ENCODE measurements around the gene SLC38A7. TPM values are rescaled to one million over a fixed set of nuclear protein-coding genes. Genes with fewer than 3 reads are reported as not detected.

Gene SLC38A7
- total and polyA plus RNA-seq, 4 donors: 13.8 to 26.7 (median 19.0) TPM

DNA sequence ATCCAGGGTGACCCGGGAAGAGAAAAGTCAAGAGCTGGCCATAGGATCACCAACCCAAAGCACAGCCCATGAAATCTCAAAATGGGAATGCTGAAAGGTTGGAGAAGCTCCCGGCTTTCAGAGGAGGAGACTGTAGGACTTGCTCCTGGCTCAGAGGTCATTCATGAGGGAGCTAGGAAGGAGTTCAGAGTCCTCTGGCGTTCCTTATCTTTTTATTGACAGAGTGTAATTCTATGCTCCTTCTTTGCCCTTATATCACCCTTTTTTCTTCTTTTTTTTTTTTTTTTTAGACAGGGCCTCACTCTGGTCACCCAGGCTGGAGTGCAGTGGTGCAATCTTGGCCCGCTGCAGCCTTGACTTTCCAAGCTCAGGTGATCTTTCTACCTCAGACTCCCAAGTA, 27.7 kb downstream of the SLC38A7 start:
- Histone ChIP-seq H3K27me3 (ENCODE audit: control insufficient read depth, insufficient read depth, low read length) (no peaks in the 10 kb centered on the region), H3K36me3 (ENCODE audit: control insufficient read depth, insufficient read depth, low read length) (no peaks in the 10 kb centered on the region), H3K4me1 (ENCODE audit: control insufficient read depth, insufficient read depth, low read length) (peaks cover 3% of the 10 kb centered on the region), H3K9me3 (ENCODE audit: control insufficient read depth, insufficient read depth, low read length) (no peaks in the 10 kb centered on the region), H3K27ac (ENCODE audit: low read depth, low read length) (no peak overlapping the region), H3K4me3 (ENCODE audit: low read depth, low read length) (no peak overlapping the region)
- DNase-seq (ENCODE audit: low read depth in 4 of 6, low spot score in 6 of 6): no peak
- WGBS (ENCODE audit: insufficient coverage): 100% methylated on average over 2 of the region's 4 CpGs

DNA sequence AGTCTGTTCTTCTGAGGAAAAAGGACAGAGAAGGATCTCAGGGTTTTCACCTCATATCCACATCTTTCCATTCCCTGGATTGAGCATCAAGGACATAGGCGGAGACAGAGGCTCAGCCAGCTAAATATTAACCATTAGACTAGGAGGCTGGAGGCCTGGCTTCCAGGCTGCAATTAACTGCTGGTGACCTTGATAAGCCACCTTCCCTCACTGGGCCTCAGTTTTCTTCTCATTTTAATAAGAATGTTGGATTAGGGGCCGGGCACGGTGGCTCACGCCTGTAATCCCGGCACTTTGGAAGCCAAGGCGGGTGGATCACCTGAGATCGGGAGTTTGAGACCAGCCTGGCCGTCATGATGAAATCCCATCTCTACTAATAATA, 29.4 kb downstream of the SLC38A7 start:
- no CpG with 5 or more reads among the region's 8 CpGs for WGBS (ENCODE audit: insufficient coverage)
- Histone ChIP-seq H3K4me1 (ENCODE audit: control insufficient read depth, insufficient read depth, low read length) (no peaks in the 10 kb centered on the region), H3K27me3 (ENCODE audit: control insufficient read depth, insufficient read depth, low read length) (no peaks in the 10 kb centered on the region), H3K36me3 (ENCODE audit: control insufficient read depth, insufficient read depth, low read length) (no peaks in the 10 kb centered on the region), H3K9me3 (ENCODE audit: control insufficient read depth, insufficient read depth, low read length) (no peaks in the 10 kb centered on the region), H3K27ac (ENCODE audit: low read depth, low read length) (no peak overlapping the region), H3K4me3 (ENCODE audit: low read depth, low read length) (no peak overlapping the region)
- no peak for DNase-seq (ENCODE audit: low read depth in 4 of 6, low spot score in 6 of 6)

DNA sequence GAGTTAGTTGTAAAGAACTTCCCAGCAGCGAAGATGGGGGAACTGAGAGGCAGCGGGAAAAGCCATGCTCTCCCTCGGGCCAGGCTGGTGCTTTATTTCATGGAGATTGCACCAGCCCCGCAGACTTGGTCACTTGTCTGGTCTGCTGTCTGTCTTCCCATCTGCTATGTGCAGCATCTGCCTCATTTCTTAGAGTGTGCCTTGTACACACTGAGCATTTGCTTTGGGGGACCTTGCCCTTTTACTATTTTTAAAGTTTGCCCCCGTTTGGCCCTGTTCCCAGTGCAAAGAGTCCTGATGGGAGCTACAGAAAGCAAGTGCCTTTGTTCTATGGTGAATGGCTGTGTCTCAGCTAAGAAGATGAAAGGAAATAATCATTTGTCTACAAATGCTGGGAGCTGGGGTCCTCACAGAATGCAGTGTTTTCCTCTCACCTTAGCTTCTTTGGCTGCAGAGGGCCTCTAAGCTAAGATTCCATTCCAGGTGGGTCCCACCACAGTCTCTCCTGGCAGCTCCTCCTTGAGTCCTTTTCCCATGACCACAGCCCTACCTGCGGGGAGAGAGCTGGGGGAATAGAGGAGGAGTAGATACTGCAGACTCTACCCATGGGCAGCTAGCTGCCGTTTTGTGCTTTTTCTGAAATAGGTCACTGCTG, 29.9 kb downstream of the SLC38A7 start:
- 57% methylated on average over 5 of the region's 7 CpGs for WGBS (ENCODE audit: insufficient coverage)

GRCh38 chr16:58652741-58653140, 31.8 kb downstream of the SLC38A7 start:
- DNase-seq (ENCODE audit: low read depth in 4 of 6, low spot score in 6 of 6): no peak

More for the DNA sequence above, 29.9 kb downstream of the SLC38A7 start:
- no peak overlapping the region for H3K4me3 ChIP-seq (ENCODE audit: low read depth, low read length)
- H3K27me3 ChIP-seq (ENCODE audit: control insufficient read depth, insufficient read depth, low read length): no peaks in the 10 kb centered on the region
- H3K4me1 ChIP-seq (ENCODE audit: control insufficient read depth, insufficient read depth, low read length): no peaks in the 10 kb centered on the region
- H3K27ac ChIP-seq (ENCODE audit: low read depth, low read length): no peak overlapping the region
- H3K9me3 ChIP-seq (ENCODE audit: control insufficient read depth, insufficient read depth, low read length): no peaks in the 10 kb centered on the region
- DNase-seq (ENCODE audit: low read depth in 4 of 6, low spot score in 6 of 6): no peak
- H3K36me3 ChIP-seq (ENCODE audit: control insufficient read depth, insufficient read depth, low read length): no peaks in the 10 kb centered on the region

DNA sequence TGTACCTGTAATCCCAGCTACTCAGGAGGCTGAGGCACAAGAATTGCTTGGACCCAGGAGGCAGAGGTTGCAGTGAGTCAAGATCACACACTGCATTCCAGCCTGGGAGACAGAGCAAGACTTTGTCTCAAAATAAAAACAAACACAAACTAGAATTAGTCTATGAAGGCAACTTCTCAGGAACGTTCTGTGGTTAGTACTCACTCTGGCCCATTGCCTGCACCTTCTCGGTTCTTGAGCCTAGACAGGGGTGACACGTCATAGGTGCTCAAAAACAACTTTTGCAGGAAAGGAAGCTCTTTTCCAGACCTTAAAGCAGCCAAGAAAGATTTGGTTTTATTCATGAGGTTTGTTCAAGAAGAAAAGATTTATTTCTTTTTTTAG, 32.6 kb downstream of the SLC38A7 start:
- 86% methylated on average over 2 of the region's 3 CpGs for WGBS (ENCODE audit: insufficient coverage)
- DNase-seq (ENCODE audit: low read depth in 4 of 6, low spot score in 6 of 6): no peak
- Histone ChIP-seq H3K9me3 (ENCODE audit: control insufficient read depth, insufficient read depth, low read length) (no peaks in the 10 kb centered on the region), H3K4me3 (ENCODE audit: low read depth, low read length) (no peak overlapping the region), H3K27ac (ENCODE audit: low read depth, low read length) (no peak overlapping the region), H3K36me3 (ENCODE audit: control insufficient read depth, insufficient read depth, low read length) (no peaks in the 10 kb centered on the region), H3K27me3 (ENCODE audit: control insufficient read depth, insufficient read depth, low read length) (no peaks in the 10 kb centered on the region), H3K4me1 (ENCODE audit: control insufficient read depth, insufficient read depth, low read length) (no peaks in the 10 kb centered on the region)

More at GRCh38 chr16:58652741-58653140, 31.8 kb downstream of the SLC38A7 start:
- no peaks in the 10 kb centered on the region for H3K36me3 ChIP-seq (ENCODE audit: control insufficient read depth, insufficient read depth, low read length)
- 31% methylated on average over 3 of the region's 3 CpGs for WGBS (ENCODE audit: insufficient coverage)
- H3K4me1 ChIP-seq (ENCODE audit: control insufficient read depth, insufficient read depth, low read length): no peaks in the 10 kb centered on the region
- no peaks in the 10 kb centered on the region for H3K27me3 ChIP-seq (ENCODE audit: control insufficient read depth, insufficient read depth, low read length)
- no peaks in the 10 kb centered on the region for H3K9me3 ChIP-seq (ENCODE audit: control insufficient read depth, insufficient read depth, low read length)
- H3K27ac ChIP-seq (ENCODE audit: low read depth, low read length): no peak overlapping the region
- no peak overlapping the region for H3K4me3 ChIP-seq (ENCODE audit: low read depth, low read length)

DNA sequence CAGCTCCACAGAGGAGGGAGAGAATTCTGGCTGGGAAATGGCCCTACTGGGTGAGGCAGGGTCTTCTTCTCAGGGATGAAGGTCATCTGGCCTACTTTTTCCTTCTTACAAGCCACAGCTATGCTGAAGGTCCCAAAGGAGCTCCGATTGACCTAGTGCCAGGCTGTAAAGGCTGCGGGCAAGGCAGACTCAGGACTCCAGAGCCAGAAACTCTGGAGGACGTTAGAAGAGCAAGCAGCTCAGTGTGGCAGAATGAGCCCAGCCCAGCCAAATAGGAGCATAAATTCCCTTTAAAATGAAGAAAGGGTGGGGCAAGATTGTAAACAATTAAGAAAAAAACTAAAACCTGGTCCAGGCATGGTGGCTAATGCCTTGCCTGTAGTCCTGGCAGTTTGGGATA, 34.9 kb downstream of the SLC38A7 start:
- Histone ChIP-seq H3K36me3 (ENCODE audit: control insufficient read depth, insufficient read depth, low read length) (no peaks in the 10 kb centered on the region), H3K27me3 (ENCODE audit: control insufficient read depth, insufficient read depth, low read length) (no peaks in the 10 kb centered on the region), H3K4me3 (ENCODE audit: low read depth, low read length) (no peak overlapping the region), H3K27ac (ENCODE audit: low read depth, low read length) (no peak overlapping the region), H3K9me3 (ENCODE audit: control insufficient read depth, insufficient read depth, low read length) (no peaks in the 10 kb centered on the region), H3K4me1 (ENCODE audit: control insufficient read depth, insufficient read depth, low read length) (no peaks in the 10 kb centered on the region)
- 67% methylated on average over 1 of the region's 3 CpGs for WGBS (ENCODE audit: insufficient coverage)
- no peak for DNase-seq (ENCODE audit: low read depth in 4 of 6, low spot score in 6 of 6)

DNA sequence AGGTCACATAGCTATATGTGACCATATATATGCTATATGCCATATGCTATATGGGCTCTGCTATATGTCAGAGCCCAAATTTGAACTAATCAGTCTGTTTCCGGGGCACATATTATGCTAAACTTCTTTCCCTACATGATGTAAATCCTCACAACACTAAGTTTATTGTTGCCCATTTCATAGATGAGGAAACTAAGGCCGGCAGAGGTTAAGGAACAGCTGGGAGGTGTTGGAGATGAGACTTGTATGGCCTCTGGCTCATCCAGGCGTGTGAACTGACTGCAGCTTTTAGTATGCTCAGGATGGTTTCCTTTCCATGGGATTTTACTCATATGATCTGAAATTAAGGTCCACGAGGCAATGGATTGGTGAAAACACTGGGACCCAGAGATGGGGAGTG, 37.5 kb downstream of the SLC38A7 start:
- Histone ChIP-seq H3K4me3 (ENCODE audit: low read depth, low read length) (no peak overlapping the region), H3K36me3 (ENCODE audit: control insufficient read depth, insufficient read depth, low read length) (no peaks in the 10 kb centered on the region), H3K27me3 (ENCODE audit: control insufficient read depth, insufficient read depth, low read length) (no peaks in the 10 kb centered on the region), H3K9me3 (ENCODE audit: control insufficient read depth, insufficient read depth, low read length) (no peaks in the 10 kb centered on the region), H3K4me1 (ENCODE audit: control insufficient read depth, insufficient read depth, low read length) (no peaks in the 10 kb centered on the region), H3K27ac (ENCODE audit: low read depth, low read length) (no peak overlapping the region)
- no peak for DNase-seq (ENCODE audit: low read depth in 4 of 6, low spot score in 6 of 6)
- 100% methylated on average over 4 of the region's 4 CpGs for WGBS (ENCODE audit: insufficient coverage)

GRCh38 chr16:58644765-58645487, 39.6 kb downstream of the SLC38A7 start:
- Histone ChIP-seq H3K4me3 (ENCODE audit: low read depth, low read length) (no peak overlapping the region), H3K27ac (ENCODE audit: low read depth, low read length) (no peak overlapping the region), H3K36me3 (ENCODE audit: control insufficient read depth, insufficient read depth, low read length) (no peaks in the 10 kb centered on the region), H3K4me1 (ENCODE audit: control insufficient read depth, insufficient read depth, low read length) (no peaks in the 10 kb centered on the region), H3K27me3 (ENCODE audit: control insufficient read depth, insufficient read depth, low read length) (no peaks in the 10 kb centered on the region), H3K9me3 (ENCODE audit: control insufficient read depth, insufficient read depth, low read length) (no peaks in the 10 kb centered on the region)
- DNase-seq (ENCODE audit: low read depth in 4 of 6, low spot score in 6 of 6): no peak
- 81% methylated on average over 3 of the region's 8 CpGs for WGBS (ENCODE audit: insufficient coverage)

DNA sequence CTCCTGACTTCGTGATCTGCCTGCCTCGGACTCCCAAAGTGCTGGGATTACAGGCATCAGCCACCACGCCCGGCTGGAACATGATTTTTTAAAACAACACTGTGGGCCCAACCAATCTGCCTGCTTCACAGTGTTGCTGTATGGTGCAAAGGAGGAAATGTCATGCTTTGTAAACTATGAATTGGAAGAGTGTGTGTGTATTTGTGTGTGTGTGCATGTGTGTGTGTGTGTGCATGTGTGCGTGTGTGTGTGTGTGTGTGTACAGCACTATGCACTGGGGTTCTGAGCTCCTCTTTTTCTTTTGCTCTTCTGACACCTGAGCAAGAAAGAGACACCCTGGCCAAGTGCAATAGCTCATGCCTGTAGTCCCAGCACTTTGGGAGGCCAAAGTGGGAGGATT, 40.5 kb downstream of the SLC38A7 start:
- Histone ChIP-seq H3K9me3 (ENCODE audit: control insufficient read depth, insufficient read depth, low read length) (no peaks in the 10 kb centered on the region), H3K4me1 (ENCODE audit: control insufficient read depth, insufficient read depth, low read length) (no peaks in the 10 kb centered on the region), H3K27ac (ENCODE audit: low read depth, low read length) (no peak overlapping the region), H3K4me3 (ENCODE audit: low read depth, low read length) (no peak overlapping the region), H3K27me3 (ENCODE audit: control insufficient read depth, insufficient read depth, low read length) (no peaks in the 10 kb centered on the region), H3K36me3 (ENCODE audit: control insufficient read depth, insufficient read depth, low read length) (no peaks in the 10 kb centered on the region)
- DNase-seq (ENCODE audit: low read depth in 4 of 6, low spot score in 6 of 6): no peak
- 89% methylated on average over 5 of the region's 5 CpGs for WGBS (ENCODE audit: insufficient coverage)

GRCh38 chr16:58640949-58641348, 43.6 kb downstream of the SLC38A7 start:
- H3K4me1 ChIP-seq (ENCODE audit: control insufficient read depth, insufficient read depth, low read length): no peaks in the 10 kb centered on the region
- H3K27me3 ChIP-seq (ENCODE audit: control insufficient read depth, insufficient read depth, low read length): no peaks in the 10 kb centered on the region
- H3K4me3 ChIP-seq (ENCODE audit: low read depth, low read length): no peak overlapping the region
- DNase-seq (ENCODE audit: low read depth in 4 of 6, low spot score in 6 of 6): no peak
- H3K27ac ChIP-seq (ENCODE audit: low read depth, low read length): no peak overlapping the region
- no peaks in the 10 kb centered on the region for H3K36me3 ChIP-seq (ENCODE audit: control insufficient read depth, insufficient read depth, low read length)
- WGBS (ENCODE audit: insufficient coverage): no CpG with 5 or more reads among the region's 5 CpGs
- H3K9me3 ChIP-seq (ENCODE audit: control insufficient read depth, insufficient read depth, low read length): no peaks in the 10 kb centered on the region

Measured in spinal cord (tissue), 10 donors.